ENCODE results near the gene EXOC3L2.

The EXOC3L2 gene

GRCh38 chr19:45175515-45176345, 69.5 kb downstream of the EXOC3L2 start:
- H3K36me3 ChIP-seq: peaks cover 0 to 5% (median 0%) of the 10 kb centered on the region in 11 experiments; a peak in 2 of 22 replicates
- H3K27me3 ChIP-seq: no peaks in the 10 kb centered on the region
- no peak overlapping the region for H3K4me3 ChIP-seq
- H3K4me2 ChIP-seq: peak overlapping the region in 2 of 11 experiments; percentile 16 to 95; a peak in 2 of 22 replicates
- H3K4me1 ChIP-seq: peaks cover 61 to 78% (median 70%) of the 10 kb centered on the region in 10 experiments
- H3K9ac ChIP-seq: no peak overlapping the region
- no peaks in the 10 kb centered on the region for H3K9me3 ChIP-seq (replicated peaks in 1 of 11)
- H4K20me1 ChIP-seq: peaks cover 5 to 42% (median 16%) of the 10 kb centered on the region in 11 experiments; a peak in 15 of 22 replicates
- no peak for TF ChIP-seq Cebpa-rat (IDR thresholded peaks at IDR 0.05)
- H3K27ac ChIP-seq: no peak overlapping the region

GRCh38 chr19:45173816-45174215, 71.4 kb downstream of the EXOC3L2 start:
- TF ChIP-seq Cebpa-rat (IDR thresholded peaks at IDR 0.05): no peak
- peaks cover 0 to 7% (median 0%) of the 10 kb centered on the region in 11 experiments; a peak in 1 of 22 replicates for H3K36me3 ChIP-seq
- no peaks in the 10 kb centered on the region for H3K27me3 ChIP-seq
- H3K4me3 ChIP-seq: peak overlapping the region in 1 of 10 experiments; percentile 11; a peak in 1 of 20 replicates
- no peaks in the 10 kb centered on the region for H3K9me3 ChIP-seq (replicated peaks in 1 of 11)
- H3K27ac ChIP-seq: peak overlapping the region in 9 of 11 experiments; percentile 16 to 68 (median 63); a peak in 18 of 22 replicates
- H3K4me2 ChIP-seq: peak overlapping the region; percentile 68 to 92 (median 85)
- peaks cover 64 to 83% (median 76%) of the 10 kb centered on the region in 10 experiments for H3K4me1 ChIP-seq
- H3K9ac ChIP-seq: peak overlapping the region; percentile 36 to 73 (median 59); a peak in 21 of 22 replicates
- peaks cover 0 to 47% (median 0%) of the 10 kb centered on the region in 11 experiments; a peak in 5 of 22 replicates for H4K20me1 ChIP-seq

- Histone ChIP-seq H3K27ac (peak overlapping the region in 8 of 11 experiments; percentile 42 to 74 (median 61); a peak in 16 of 22 replicates), H3K36me3 (peaks cover 0 to 7% (median 0%) of the 10 kb centered on the region in 11 experiments; a peak in 1 of 22 replicates), H3K27me3 (no peaks in the 10 kb centered on the region), H3K4me1 (peaks cover 67 to 94% (median 85%) of the 10 kb centered on the region in 10 experiments), H3K4me2 (peak overlapping the region; percentile 57 to 92 (median 88)), H3K9me3 (replicated peaks in 1 of 11) (no peaks in the 10 kb centered on the region), H4K20me1 (peaks cover 0 to 49% (median 0%) of the 10 kb centered on the region in 11 experiments; a peak in 5 of 22 replicates), H3K4me3 (peak overlapping the region in 2 of 10 experiments; percentile 28 to 40; a peak in 2 of 20 replicates), H3K9ac (peak overlapping the region; percentile 3 to 66 (median 48); a peak in 16 of 22 replicates)
- no peak for TF ChIP-seq Cebpa-rat (IDR thresholded peaks at IDR 0.05)
These were observed 72.5 kb downstream of the EXOC3L2 start for GRCh38 chr19:45172611-45173208.

GRCh38 chr19:45172173-45172572, 73.0 kb downstream of the EXOC3L2 start:
- Histone ChIP-seq H3K4me2 (peak overlapping the region; percentile 57 to 92 (median 88)), H3K4me1 (peaks cover 66 to 95% (median 86%) of the 10 kb centered on the region in 10 experiments), H4K20me1 (peaks cover 0 to 49% (median 0%) of the 10 kb centered on the region in 11 experiments; a peak in 5 of 22 replicates), H3K36me3 (peaks cover 0 to 7% (median 0%) of the 10 kb centered on the region in 11 experiments; a peak in 1 of 22 replicates), H3K9me3 (replicated peaks in 1 of 11) (no peaks in the 10 kb centered on the region), H3K27ac (peak overlapping the region in 8 of 11 experiments; percentile 42 to 74 (median 61); a peak in 15 of 22 replicates), H3K4me3 (peak overlapping the region in 2 of 10 experiments; percentile 28 to 40; a peak in 2 of 20 replicates), H3K9ac (peak overlapping the region; percentile 3 to 66 (median 44); a peak in 13 of 22 replicates), H3K27me3 (no peaks in the 10 kb centered on the region)
- no peak for TF ChIP-seq Cebpa-rat (IDR thresholded peaks at IDR 0.05)

- no peaks in the 10 kb centered on the region for H3K27me3 ChIP-seq
- H3K4me2 ChIP-seq: peak overlapping the region; percentile 66 to 92 (median 88)
- H3K27ac ChIP-seq: peak overlapping the region in 9 of 11 experiments; percentile 5 to 78 (median 65); a peak in 18 of 22 replicates
- peaks cover 0 to 56% (median 0%) of the 10 kb centered on the region in 11 experiments; a peak in 7 of 22 replicates for H4K20me1 ChIP-seq
- H3K4me1 ChIP-seq: peaks cover 67 to 95% (median 86%) of the 10 kb centered on the region in 10 experiments
- peaks cover 0 to 7% (median 0%) of the 10 kb centered on the region in 11 experiments; a peak in 1 of 22 replicates for H3K36me3 ChIP-seq
- H3K9ac ChIP-seq: peak overlapping the region in 9 of 11 experiments; percentile 9 to 62 (median 55); a peak in 14 of 22 replicates
- no peaks in the 10 kb centered on the region for H3K9me3 ChIP-seq (replicated peaks in 1 of 11)
- peak overlapping the region in 4 of 10 experiments; percentile 4 to 23 (median 7); a peak in 5 of 20 replicates for H3K4me3 ChIP-seq
- TF ChIP-seq Cebpa-rat (IDR thresholded peaks at IDR 0.05): no peak
These were observed 74.0 kb downstream of the EXOC3L2 start for GRCh38 chr19:45171211-45171623.

- peak overlapping the region in 7 of 11 experiments; percentile 22 to 62 (median 55); a peak in 10 of 22 replicates for H3K9ac ChIP-seq
These were observed 74.8 kb downstream of the EXOC3L2 start for GRCh38 chr19:45170146-45171106.

GRCh38 chr19:45169602-45170001, 75.6 kb downstream of the EXOC3L2 start:
- no peaks in the 10 kb centered on the region for H3K9me3 ChIP-seq (replicated peaks in 1 of 11)
- peaks cover 0 to 7% (median 0%) of the 10 kb centered on the region in 11 experiments; a peak in 1 of 22 replicates for H3K36me3 ChIP-seq
- H3K27ac ChIP-seq: peak overlapping the region in 4 of 11 experiments; percentile 13 to 78 (median 48); a peak in 1 of 22 replicates
- peaks cover 74 to 100% (median 98%) of the 10 kb centered on the region in 10 experiments for H3K4me1 ChIP-seq
- peak overlapping the region in 5 of 11 experiments; percentile 6 to 44 (median 11); a peak in 7 of 22 replicates for H3K9ac ChIP-seq
- peak overlapping the region in 10 of 11 experiments; percentile 38 to 92 (median 78); a peak in 15 of 22 replicates for H3K4me2 ChIP-seq
- peaks cover 0 to 63% (median 5%) of the 10 kb centered on the region in 11 experiments; a peak in 8 of 22 replicates for H4K20me1 ChIP-seq
- no peaks in the 10 kb centered on the region for H3K27me3 ChIP-seq
- TF ChIP-seq Cebpa-rat (IDR thresholded peaks at IDR 0.05): no peak
- H3K4me3 ChIP-seq: no peak overlapping the region

More at GRCh38 chr19:45170146-45171106, 74.8 kb downstream of the EXOC3L2 start:
- Histone ChIP-seq H4K20me1 (peaks cover 0 to 56% (median 4%) of the 10 kb centered on the region in 11 experiments; a peak in 8 of 22 replicates), H3K9me3 (replicated peaks in 1 of 11) (no peaks in the 10 kb centered on the region), H3K4me1 (peaks cover 68 to 95% (median 90%) of the 10 kb centered on the region in 10 experiments), H3K4me2 (peak overlapping the region; percentile 66 to 92 (median 88)), H3K27me3 (no peaks in the 10 kb centered on the region), H3K36me3 (peaks cover 0 to 7% (median 0%) of the 10 kb centered on the region in 11 experiments; a peak in 1 of 22 replicates), H3K4me3 (peak overlapping the region in 1 of 10 experiments; percentile 7; a peak in 2 of 20 replicates), H3K27ac (peak overlapping the region in 9 of 11 experiments; percentile 5 to 78 (median 65); a peak in 18 of 22 replicates)
- no peak for TF ChIP-seq Cebpa-rat (IDR thresholded peaks at IDR 0.05)

Data from BLaER1 treated with 17β-estradiol and CSF1 and Interleukin-3, amounts not matched to agents 10 nM and 100 nM (cell line).